Activated CD4-positive, alpha-beta T cell treated with anti-CD3 and anti-CD28 coated beads, Interleukin-2, amount 10 ng/mL, durations not matched to agents 24 days and 14 days (primary cell): ENCODE measurements around the gene RAD9A. TPM values are rescaled to one million over a fixed set of nuclear protein-coding genes. Genes with fewer than 3 reads are reported as not detected.

Source experiments
- DNase-seq: peaks from one replicate; pipeline ENCODE4 v3.0.0; 2022
- H3K27ac Mint-ChIP-seq: one replicate; pipeline ENCODE4 v1.8.0; 2022; ENCODE audit warnings: mild to moderate bottlenecking, mixed read lengths
- H3K27me3 Mint-ChIP-seq: one replicate; pipeline ENCODE4 v1.8.0; 2022; ENCODE audit warnings: mixed read lengths
- H3K36me3 Mint-ChIP-seq: one replicate; pipeline ENCODE4 v1.8.0; 2022; ENCODE audit warnings: low read depth, mild to moderate bottlenecking, mixed read lengths
- H3K4me1 Mint-ChIP-seq: one replicate; pipeline ENCODE4 v1.8.0; 2021; ENCODE audit warnings: mixed read lengths
- H3K4me3 Mint-ChIP-seq: one replicate; pipeline ENCODE4 v1.8.0; 2022; ENCODE audit warnings: mild to moderate bottlenecking, moderate library complexity, mixed read lengths
- H3K9me3 Mint-ChIP-seq: one replicate; pipeline ENCODE4 v1.8.0; 2021; ENCODE audit warnings: mixed read lengths
- intact Hi-C: fragments of 100-400 bp; cut with micrococcal nuclease; formaldehyde crosslinking; loops from one replicate; pipeline ENCODE4 v1.15.1; 2023
- total RNA-seq: library from RNA; stranded (reverse); gene quantifications from 2 replicates; pipeline ENCODE4 v1.2.3, GENCODE V29; 2022

The RAD9A gene
- total RNA-seq, 1 donor from 2014 or later: 31.6 TPM

- Mint-ChIP-seq H3K36me3 (peaks cover 34% of the 10 kb centered on the region), H3K27ac (peak overlapping the region; percentile 94), H3K9me3 (no peaks in the 10 kb centered on the region), H3K4me3 (peak overlapping the region; percentile 88), H3K27me3 (peaks cover 5% of the 10 kb centered on the region), H3K4me1 (peaks cover 62% of the 10 kb centered on the region)
- DNase-seq: no peak
- intact Hi-C loops: loop anchor here (2.0 kb wide), 1 partner anchor 27 kb away; the partner anchor contains the start of gene PTPRCAP
These were observed 18.1 kb downstream of the RAD9A start for GRCh38 chr11:67409781-67410368.

GRCh38 chr11:67410369-67410831 lies 18.6 kb downstream of the RAD9A start:
- H3K36me3 Mint-ChIP-seq: peaks cover 29% of the 10 kb centered on the region
- H3K27me3 Mint-ChIP-seq: peaks cover 7% of the 10 kb centered on the region
- peak overlapping the region; percentile 94 for H3K27ac Mint-ChIP-seq
- peak overlapping the region; percentile 88 for H3K4me3 Mint-ChIP-seq
- no peaks in the 10 kb centered on the region for H3K9me3 Mint-ChIP-seq
- intact Hi-C loops: no loop called here
- DNase-seq: no peak
- peaks cover 58% of the 10 kb centered on the region for H3K4me1 Mint-ChIP-seq

- Mint-ChIP-seq H3K27ac (no peak overlapping the region), H3K4me3 (peak overlapping the region; percentile 58)
- intact Hi-C loops: no loop called here
These were observed 19.4 kb downstream of the RAD9A start for GRCh38 chr11:67410984-67411784.

GRCh38 chr11:67411785-67412152 lies 20.0 kb downstream of the RAD9A start:
- Mint-ChIP-seq H3K4me1 (peaks cover 56% of the 10 kb centered on the region), H3K27me3 (peaks cover 15% of the 10 kb centered on the region), H3K4me3 (no peak overlapping the region), H3K36me3 (peaks cover 22% of the 10 kb centered on the region), H3K27ac (no peak overlapping the region), H3K9me3 (no peaks in the 10 kb centered on the region)
- no peak for DNase-seq
- intact Hi-C loops: no loop called here

More at GRCh38 chr11:67410984-67411784, 19.4 kb downstream of the RAD9A start:
- DNase-seq: no peak
- Mint-ChIP-seq H3K36me3 (peaks cover 25% of the 10 kb centered on the region), H3K27me3 (peaks cover 10% of the 10 kb centered on the region), H3K9me3 (no peaks in the 10 kb centered on the region), H3K4me1 (peaks cover 56% of the 10 kb centered on the region)

- peaks cover 14% of the 10 kb centered on the region for H3K36me3 Mint-ChIP-seq
- H3K4me1 Mint-ChIP-seq: peaks cover 51% of the 10 kb centered on the region
- no peaks in the 10 kb centered on the region for H3K9me3 Mint-ChIP-seq
- H3K27ac Mint-ChIP-seq: no peak overlapping the region
- peak overlapping the region; percentile 28 for H3K4me3 Mint-ChIP-seq
- peaks cover 17% of the 10 kb centered on the region for H3K27me3 Mint-ChIP-seq
- intact Hi-C loops: no loop called here
- DNase-seq: no peak
These were observed 20.9 kb downstream of the RAD9A start for GRCh38 chr11:67412495-67413179.

GRCh38 chr11:67413266-67413849 lies 21.6 kb downstream of the RAD9A start:
- no peak overlapping the region for H3K4me3 Mint-ChIP-seq
- peaks cover 19% of the 10 kb centered on the region for H3K27me3 Mint-ChIP-seq
- intact Hi-C loops: no loop called here
- peaks cover 13% of the 10 kb centered on the region for H3K36me3 Mint-ChIP-seq
- no peak overlapping the region for H3K27ac Mint-ChIP-seq
- no peak for DNase-seq
- no peaks in the 10 kb centered on the region for H3K9me3 Mint-ChIP-seq
- peaks cover 44% of the 10 kb centered on the region for H3K4me1 Mint-ChIP-seq

- no peaks in the 10 kb centered on the region for H3K9me3 Mint-ChIP-seq
- H3K27ac Mint-ChIP-seq: no peak within 1 kb of the TSS
- peaks cover 30% of the 10 kb centered on the region for H3K4me1 Mint-ChIP-seq
These were observed 23.9 kb downstream of the RAD9A start, which contains the start of gene CARNS1 for GRCh38 chr11:67415501-67416304. TSS of gene CARNS1 (plus strand) at chr11:67415678. CDS start at chr11:67416200, 522 bp downstream.

GRCh38 chr11:67416416-67417335 lies 24.9 kb downstream of the RAD9A start:
- no peaks in the 10 kb centered on the region for H3K36me3 Mint-ChIP-seq
- no peak overlapping the region for H3K27ac Mint-ChIP-seq
- H3K4me1 Mint-ChIP-seq: peaks cover 29% of the 10 kb centered on the region
- intact Hi-C loops: no loop called here
- peaks cover 19% of the 10 kb centered on the region for H3K27me3 Mint-ChIP-seq
- peak overlapping the region; percentile 51 for H3K4me3 Mint-ChIP-seq
- H3K9me3 Mint-ChIP-seq: no peaks in the 10 kb centered on the region
- DNase-seq: no peak

More at GRCh38 chr11:67415501-67416304, 23.9 kb downstream of the RAD9A start, which contains the start of gene CARNS1:
- Mint-ChIP-seq H3K27me3 (peaks cover 19% of the 10 kb centered on the region), H3K36me3 (peaks cover 4% of the 10 kb centered on the region), H3K4me3 (peak within 1 kb of the TSS; percentile 51)
- no peak for DNase-seq
- intact Hi-C loops: no loop called here

- DNase-seq: no peak
- Mint-ChIP-seq H3K36me3 (no peaks in the 10 kb centered on the region), H3K9me3 (no peaks in the 10 kb centered on the region), H3K4me1 (peaks cover 25% of the 10 kb centered on the region), H3K4me3 (no peak overlapping the region), H3K27ac (no peak overlapping the region), H3K27me3 (peaks cover 19% of the 10 kb centered on the region)
- intact Hi-C loops: no loop called here
These were observed 25.6 kb downstream of the RAD9A start for GRCh38 chr11:67417425-67417824.

- Mint-ChIP-seq H3K4me3 (peak overlapping the region; percentile 68), H3K36me3 (no peaks in the 10 kb centered on the region), H3K27me3 (peaks cover 15% of the 10 kb centered on the region), H3K4me1 (peaks cover 27% of the 10 kb centered on the region), H3K27ac (no peak overlapping the region), H3K9me3 (no peaks in the 10 kb centered on the region)
- no peak for DNase-seq
- intact Hi-C loops: no loop called here
These were observed 26.9 kb downstream of the RAD9A start for GRCh38 chr11:67418476-67419281.

- DNase-seq: no peak
- H3K9me3 Mint-ChIP-seq: no peaks in the 10 kb centered on the region
- intact Hi-C loops: loop anchor here (10.0 kb wide), 1 partner anchor 185 kb away; the partner anchor contains the start of gene NDUFV1
- peaks cover 28% of the 10 kb centered on the region for H3K4me1 Mint-ChIP-seq
- H3K27ac Mint-ChIP-seq: no peak overlapping the region
- H3K27me3 Mint-ChIP-seq: peaks cover 15% of the 10 kb centered on the region
- peak overlapping the region; percentile 77 for H3K4me3 Mint-ChIP-seq
- H3K36me3 Mint-ChIP-seq: no peaks in the 10 kb centered on the region
These were observed 27.7 kb downstream of the RAD9A start for GRCh38 chr11:67419325-67420049.
